Measurements from ENCODE around the gene THADA. TPM values are rescaled to one million over a fixed set of nuclear protein-coding genes. Genes with fewer than 3 reads are reported as not detected.

Gene THADA
- total RNA-seq, 1 donor, result 33.2 TPM

- peak; percentile 25 for DNase-seq (ENCODE audit: low read depth)
- H3K4me3 ChIP-seq (ENCODE audit: low read depth, low read length), result no peak overlapping the region
- TF ChIP-seq CTCF (IDR thresholded peaks at IDR 0.05; ENCODE audit: insufficient read depth, low read depth, low read length), result no peak
Measured at GRCh38 chr2:43319541-43319940, 276.3 kb downstream of the THADA start.

- DNase-seq (ENCODE audit: low read depth), result peak; percentile 72
- H3K4me3 ChIP-seq (ENCODE audit: low read depth, low read length), result no peak overlapping the region
- TF ChIP-seq CTCF (IDR thresholded peaks at IDR 0.05; ENCODE audit: insufficient read depth, low read depth, low read length), result no peak
Measured at GRCh38 chr2:43318791-43319190, 277.0 kb downstream of the THADA start.

- no peak for DNase-seq (ENCODE audit: low read depth)
- TF ChIP-seq CTCF (IDR thresholded peaks at IDR 0.05; ENCODE audit: insufficient read depth, low read depth, low read length), result no peak
- no peak overlapping the region for H3K4me3 ChIP-seq (ENCODE audit: low read depth, low read length)
Measured at GRCh38 chr2:43317680-43318079, 278.2 kb downstream of the THADA start.

GRCh38 chr2:43317194-43317593 is 278.6 kb downstream of the THADA start:
- TF ChIP-seq CTCF (IDR thresholded peaks at IDR 0.05; ENCODE audit: insufficient read depth, low read depth, low read length), result no peak
- no peak for DNase-seq (ENCODE audit: low read depth)

GRCh38 chr2:43315482-43315881 is 280.4 kb downstream of the THADA start:
- no peak for TF ChIP-seq CTCF (IDR thresholded peaks at IDR 0.05; ENCODE audit: insufficient read depth, low read depth, low read length)
- no peak for DNase-seq (ENCODE audit: low read depth)

More at GRCh38 chr2:43317194-43317593, 278.6 kb downstream of the THADA start:
- H3K4me3 ChIP-seq (ENCODE audit: low read depth, low read length), result no peak overlapping the region

GRCh38 chr2:43314299-43314927 is 281.4 kb downstream of the THADA start:
- no peak for TF ChIP-seq CTCF (IDR thresholded peaks at IDR 0.05; ENCODE audit: insufficient read depth, low read depth, low read length)
- H3K4me3 ChIP-seq (ENCODE audit: low read depth, low read length), result no peak overlapping the region
- peak; percentile 36 for DNase-seq (ENCODE audit: low read depth)

More at GRCh38 chr2:43315482-43315881, 280.4 kb downstream of the THADA start:
- H3K4me3 ChIP-seq (ENCODE audit: low read depth, low read length), result no peak overlapping the region

GRCh38 chr2:43313642-43314017 is 282.2 kb downstream of the THADA start:
- no peak for TF ChIP-seq CTCF (IDR thresholded peaks at IDR 0.05; ENCODE audit: insufficient read depth, low read depth, low read length)
- DNase-seq (ENCODE audit: low read depth), result no peak

More at GRCh38 chr2:43313642-43314017, 282.2 kb downstream of the THADA start:
- H3K4me3 ChIP-seq (ENCODE audit: low read depth, low read length), result no peak overlapping the region

Data from fibroblast of villous mesenchyme (primary cell).